Suprapubic skin (tissue), 4 donors: ENCODE measurements around the gene CDH13. TPM values are rescaled to one million over a fixed set of nuclear protein-coding genes. Genes with fewer than 3 reads are reported as not detected.
A peak's percentile ranks its signal among the peaks of the same experiment; 100 is the strongest.

Experiments used
- DNase-seq, 2 donors: peaks; one replicate each; pipeline ENCODE4 v3.0.0-alpha.2; 2019; ENCODE audit warnings: low spot score in 2 of 2
- H3K27ac ChIP-seq: fragments of 200-600 bp; sonication (generic); one replicate; pipeline ENCODE4 v1.5.1; 2019
- H3K27me3 ChIP-seq: fragments of 200-600 bp; sonication (generic); one replicate; pipeline ENCODE4 v1.5.1; 2019
- H3K36me3 ChIP-seq: fragments of 200-600 bp; sonication (generic); one replicate; pipeline ENCODE4 v1.5.1; 2019
- H3K4me1 ChIP-seq: fragments of 200-600 bp; sonication (generic); one replicate; pipeline ENCODE4 v1.5.1; 2019
- H3K4me3 ChIP-seq: fragments of 200-600 bp; sonication (generic); one replicate; pipeline ENCODE4 v1.5.1; 2019; ENCODE audit warnings: mild to moderate bottlenecking
- H3K9me3 ChIP-seq: fragments of 200-600 bp; sonication (generic); one replicate; pipeline ENCODE4 v1.5.1; 2019
- CTCF ChIP-seq, 2 donors: fragments of 200-600 bp in 1 of 2; fragments of 450-650 bp in 1 of 2; sonication (generic) in 1 of 2; IDR thresholded peaks; one replicate each; pipeline ENCODE4 v1.5.1; 2016 to 2019; ENCODE audit warnings: antibody characterized with exemption in 2 of 2, mild to moderate bottlenecking in 1 of 2, moderate library complexity in 1 of 2
- EP300 ChIP-seq: sonication (generic); formaldehyde crosslinking; IDR thresholded peaks from one replicate; pipeline ENCODE4 v1.6.1; 2017; ENCODE audit warnings: antibody characterized with exemption
- POLR2A ChIP-seq, 2 donors: fragments of 450-650 bp; IDR thresholded peaks; one replicate each; pipeline ENCODE4 v1.6.1; 2017; ENCODE audit warnings: antibody characterized with exemption in 2 of 2, mild to moderate bottlenecking in 2 of 2, moderate library complexity in 2 of 2
- POLR2AphosphoS5 ChIP-seq, 3 donors: sonication (generic); formaldehyde crosslinking; IDR thresholded peaks; one replicate each; pipeline ENCODE4 v1.6.1; 2017; ENCODE audit warnings: antibody characterized with exemption in 3 of 3
- WGBS: methylation state at CpG from one replicate; pipeline ENCODE4 v1.1.5; 2018; 5-methylcytosine and 5-hydroxymethylcytosine counted together
- total RNA-seq, 4 donors: library from RNA; depleted of rRNA; stranded (reverse); fragments of >200 nt; gene quantifications; one replicate each; pipeline ENCODE4 v1.1.0, GENCODE V29; 2016

The CDH13 gene
- total RNA-seq, 4 donors from 2014 or later, result 90.4 to 176 (median 139) TPM

- H3K4me3 ChIP-seq, result no peak overlapping the region
- no peak overlapping the region for H3K27ac ChIP-seq
- no peaks in the 10 kb centered on the region for H3K36me3 ChIP-seq
- H3K4me1 ChIP-seq, result no peaks in the 10 kb centered on the region
- H3K9me3 ChIP-seq, result no peaks in the 10 kb centered on the region
- TF ChIP-seq POLR2A (IDR thresholded peaks at IDR 0.05) (no peak), EP300 (no peak), POLR2AphosphoS5 (IDR thresholded peaks at IDR 0.05) (no peak), CTCF (IDR thresholded peaks at IDR 0.05) (no peak)
- DNase-seq, result no peak
- no peaks in the 10 kb centered on the region for H3K27me3 ChIP-seq
- 76% methylated on average over 7 of the region's 7 CpGs for WGBS
Observed at GRCh38 chr16:83592778-83593177, 966.0 kb downstream of the CDH13 start.

- no peak overlapping the region for H3K4me3 ChIP-seq
- H3K9me3 ChIP-seq, result no peaks in the 10 kb centered on the region
- H3K27ac ChIP-seq, result no peak overlapping the region
- H3K36me3 ChIP-seq, result no peaks in the 10 kb centered on the region
- TF ChIP-seq POLR2A (IDR thresholded peaks at IDR 0.05) (no peak), EP300 (no peak), CTCF (IDR thresholded peaks at IDR 0.05) (no peak), POLR2AphosphoS5 (IDR thresholded peaks at IDR 0.05) (no peak)
- H3K27me3 ChIP-seq, result no peaks in the 10 kb centered on the region
- H3K4me1 ChIP-seq, result no peaks in the 10 kb centered on the region
- WGBS, result 92% methylated on average over 15 of the region's 15 CpGs
- DNase-seq, result no peak
Observed at GRCh38 chr16:83599789-83600462, 973.2 kb downstream of the CDH13 start.

GRCh38 chr16:83602761-83603722 is 976.3 kb downstream of the CDH13 start:
- no peak overlapping the region for H3K27ac ChIP-seq
- 87% methylated on average over 5 of the region's 5 CpGs for WGBS
- DNase-seq, result no peak
- H3K9me3 ChIP-seq, result no peaks in the 10 kb centered on the region
- no peaks in the 10 kb centered on the region for H3K27me3 ChIP-seq
- TF ChIP-seq CTCF (IDR thresholded peaks at IDR 0.05) (no peak), EP300 (no peak), POLR2A (IDR thresholded peaks at IDR 0.05) (no peak), POLR2AphosphoS5 (IDR thresholded peaks at IDR 0.05) (no peak)
- no peaks in the 10 kb centered on the region for H3K4me1 ChIP-seq
- no peaks in the 10 kb centered on the region for H3K36me3 ChIP-seq
- no peak overlapping the region for H3K4me3 ChIP-seq

GRCh38 chr16:83603723-83604570 is 977.2 kb downstream of the CDH13 start:
- 73% methylated on average over 5 of the region's 5 CpGs for whole genome bisulfite sequencing
- no peaks in the 10 kb centered on the region for H3K36me3 ChIP-seq
- no peak overlapping the region for H3K4me3 ChIP-seq
- no peaks in the 10 kb centered on the region for H3K9me3 ChIP-seq
- TF ChIP-seq POLR2A (IDR thresholded peaks at IDR 0.05) (no peak), EP300 (no peak), POLR2AphosphoS5 (IDR thresholded peaks at IDR 0.05) (no peak), CTCF (IDR thresholded peaks at IDR 0.05) (no peak)
- no peak overlapping the region for H3K27ac ChIP-seq
- H3K27me3 ChIP-seq, result no peaks in the 10 kb centered on the region
- peak in 1 of 2 donors; percentile 72 for DNase-seq
- H3K4me1 ChIP-seq, result no peaks in the 10 kb centered on the region
